ENCODE data around the gene ZNFX1.

DNA sequence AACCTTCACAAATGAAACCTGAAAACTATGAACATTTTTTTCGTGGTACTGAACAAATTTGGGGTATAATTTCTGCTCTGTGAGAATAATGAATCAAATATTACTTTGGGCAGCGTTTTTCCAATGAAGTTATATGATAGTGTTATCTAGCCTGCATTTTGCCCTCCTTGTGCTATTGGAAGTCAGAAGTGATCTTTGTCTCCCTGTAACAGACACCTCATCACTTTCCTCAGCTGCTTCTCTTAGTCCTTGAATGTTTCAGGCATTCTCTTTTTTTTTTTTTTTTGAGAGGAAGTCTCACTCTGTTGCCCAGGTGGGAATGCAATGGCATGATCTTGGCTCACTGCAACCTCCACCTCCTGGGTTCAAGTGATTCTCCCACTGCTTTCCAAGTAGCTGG, 48.5 kb downstream of the ZNFX1 start:
- no peak for TF ChIP-seq GATA2 (IDR thresholded peaks at IDR 0.05; ENCODE audit: low read depth, low read length)
- TF ChIP-seq GATA3 (IDR thresholded peaks at IDR 0.05; ENCODE audit: low read depth, low read length), result no peak
